Skeletal muscle tissue (tissue), 4 donors: ENCODE data around the gene GRM8. TPM values are rescaled to one million over a fixed set of nuclear protein-coding genes. Genes with fewer than 3 reads are reported as not detected.

Experiments used
- H3K27ac ChIP-seq: one replicate; pipeline ENCODE4 v1.7.0; 2013; ENCODE audit warnings: mild to moderate bottlenecking, low read depth, low read length, inconsistent platforms
- H3K27me3 ChIP-seq, 3 donors: one replicate each; pipeline ENCODE4 v1.7.0; 2013; ENCODE audit warnings: low read length in 3 of 3; ENCODE audit not compliant: control insufficient read depth in 3 of 3, insufficient read depth in 3 of 3
- H3K36me3 ChIP-seq, 3 donors: one replicate each; pipeline ENCODE4 v1.7.0; 2013; ENCODE audit warnings: low read length in 3 of 3; ENCODE audit not compliant: control insufficient read depth in 3 of 3, insufficient read depth in 3 of 3
- H3K4me1 ChIP-seq, 3 donors: one replicate each; pipeline ENCODE4 v1.7.0; 2013; ENCODE audit warnings: low read length in 3 of 3, mild to moderate bottlenecking in 3 of 3; ENCODE audit not compliant: control insufficient read depth in 3 of 3, insufficient read depth in 3 of 3
- H3K4me3 ChIP-seq, 3 donors: one replicate each; pipeline ENCODE4 v1.7.0; 2013; ENCODE audit warnings: low read length in 3 of 3
- H3K9ac ChIP-seq, 3 donors: one replicate each; pipeline ENCODE4 v1.7.0; 2013; ENCODE audit warnings: low read length in 3 of 3, mild to moderate bottlenecking in 3 of 3, moderate library complexity in 2 of 3, low read depth in 1 of 3
- H3K9me3 ChIP-seq, 3 donors: one replicate each; pipeline ENCODE4 v1.7.0; 2013; ENCODE audit warnings: low read length in 3 of 3; ENCODE audit not compliant: control insufficient read depth in 3 of 3
- total RNA-seq: library from RNA; depleted of rRNA; stranded (reverse); fragments of >200 nt; gene quantifications from one replicate; pipeline ENCODE4 v1.2.3, GENCODE V29; 2014
- donor health status: Osteomylitis.

Gene GRM8
- total RNA-seq, 1 donor from 2014 or later: not detected

GRCh38 chr7:127041689-127042452 lies 210.9 kb downstream of the GRM8 start:
- Histone ChIP-seq H3K4me1 (no peaks in the 10 kb centered on the region), H3K4me3 (no peak overlapping the region), H3K36me3 (no peaks in the 10 kb centered on the region)

GRCh38 chr7:127040042-127040441 lies 212.7 kb downstream of the GRM8 start:
- no peak overlapping the region for H3K4me3 ChIP-seq
- H3K27me3 ChIP-seq: no peaks in the 10 kb centered on the region
- H3K9ac ChIP-seq: no peak overlapping the region
- H3K4me1 ChIP-seq: no peaks in the 10 kb centered on the region
- no peak overlapping the region for H3K27ac ChIP-seq
- no peaks in the 10 kb centered on the region for H3K9me3 ChIP-seq
- no peaks in the 10 kb centered on the region for H3K36me3 ChIP-seq

More at GRCh38 chr7:127041689-127042452, 210.9 kb downstream of the GRM8 start:
- Histone ChIP-seq H3K27ac (no peak overlapping the region), H3K9me3 (no peaks in the 10 kb centered on the region), H3K27me3 (no peaks in the 10 kb centered on the region), H3K9ac (no peak overlapping the region)

- H3K27me3 ChIP-seq: no peaks in the 10 kb centered on the region
- no peaks in the 10 kb centered on the region for H3K9me3 ChIP-seq
- no peak overlapping the region for H3K27ac ChIP-seq
- no peaks in the 10 kb centered on the region for H3K36me3 ChIP-seq
- H3K4me3 ChIP-seq: no peak overlapping the region
- H3K4me1 ChIP-seq: no peaks in the 10 kb centered on the region
- H3K9ac ChIP-seq: no peak overlapping the region
Measured at GRCh38 chr7:127039541-127039940, 213.2 kb downstream of the GRM8 start.

GRCh38 chr7:127035203-127035849 lies 217.4 kb downstream of the GRM8 start:
- H3K27me3 ChIP-seq: no peaks in the 10 kb centered on the region
- no peak overlapping the region for H3K9ac ChIP-seq
- no peak overlapping the region for H3K4me3 ChIP-seq
- no peaks in the 10 kb centered on the region for H3K4me1 ChIP-seq
- no peaks in the 10 kb centered on the region for H3K9me3 ChIP-seq
- H3K27ac ChIP-seq: no peak overlapping the region
- no peaks in the 10 kb centered on the region for H3K36me3 ChIP-seq

- Histone ChIP-seq H3K4me3 (no peak overlapping the region), H3K27ac (no peak overlapping the region), H3K4me1 (no peaks in the 10 kb centered on the region), H3K27me3 (no peaks in the 10 kb centered on the region), H3K9ac (no peak overlapping the region), H3K36me3 (no peaks in the 10 kb centered on the region), H3K9me3 (no peaks in the 10 kb centered on the region)
Measured at GRCh38 chr7:127034186-127034806, 218.4 kb downstream of the GRM8 start.

GRCh38 chr7:127029823-127030222 lies 222.9 kb downstream of the GRM8 start:
- Histone ChIP-seq H3K9ac (no peak overlapping the region), H3K27me3 (no peaks in the 10 kb centered on the region), H3K9me3 (no peaks in the 10 kb centered on the region), H3K4me1 (no peaks in the 10 kb centered on the region), H3K36me3 (no peaks in the 10 kb centered on the region), H3K4me3 (no peak overlapping the region), H3K27ac (no peak overlapping the region)

- H3K4me3 ChIP-seq: no peak overlapping the region
- no peaks in the 10 kb centered on the region for H3K4me1 ChIP-seq
- no peaks in the 10 kb centered on the region for H3K9me3 ChIP-seq
- H3K27ac ChIP-seq: no peak overlapping the region
- no peak overlapping the region for H3K9ac ChIP-seq
- H3K27me3 ChIP-seq: no peaks in the 10 kb centered on the region
- H3K36me3 ChIP-seq: no peaks in the 10 kb centered on the region
Measured at GRCh38 chr7:127021857-127022256, 230.9 kb downstream of the GRM8 start.

- Histone ChIP-seq H3K27me3 (no peaks in the 10 kb centered on the region), H3K4me3 (no peak overlapping the region), H3K9me3 (no peaks in the 10 kb centered on the region), H3K36me3 (no peaks in the 10 kb centered on the region), H3K9ac (no peak overlapping the region), H3K4me1 (no peaks in the 10 kb centered on the region), H3K27ac (no peak overlapping the region)
Measured at GRCh38 chr7:127021019-127021738, 231.6 kb downstream of the GRM8 start.

GRCh38 chr7:127018889-127019288 lies 233.9 kb downstream of the GRM8 start:
- Histone ChIP-seq H3K27ac (no peak overlapping the region), H3K4me1 (no peaks in the 10 kb centered on the region), H3K27me3 (no peaks in the 10 kb centered on the region), H3K36me3 (no peaks in the 10 kb centered on the region), H3K4me3 (no peak overlapping the region), H3K9me3 (no peaks in the 10 kb centered on the region), H3K9ac (no peak overlapping the region)
